GM18499 (cell line): ENCODE data around the gene KRTAP10-9.
"Not testable (repeated sequence)": the region's sequence is repeated elsewhere in the genome, so short reads cannot be mapped to it uniquely, and the experiment has no call there.

Experiments used
- ATAC-seq: cut with Tn5 transposase; IDR thresholded peaks from one replicate; pipeline ENCODE4 v1.9.1; 2021; ENCODE audit warnings: moderate number of reproducible peaks; ENCODE audit not compliant: insufficient read depth, unreplicated experiment

KRTAP10-9 gene

GRCh38 chr21:44613386-44614155 is 13.3 kb upstream of the KRTAP10-9 start:
- ATAC-seq, result no peak

- no peak for ATAC-seq
Observed at GRCh38 chr21:44614161-44614631, 12.7 kb upstream of the KRTAP10-9 start.

- no peak for ATAC-seq
Observed at GRCh38 chr21:44614961-44615391, 11.9 kb upstream of the KRTAP10-9 start.

- no peak for ATAC-seq
Observed at GRCh38 chr21:44615466-44615865, 11.4 kb upstream of the KRTAP10-9 start.

- no peak for ATAC-seq
Observed at GRCh38 chr21:44615911-44616590, 10.8 kb upstream of the KRTAP10-9 start.

- ATAC-seq, result no peak
Observed at GRCh38 chr21:44616591-44616926, 10.3 kb upstream of the KRTAP10-9 start.

GRCh38 chr21:44617071-44617501 is 9.8 kb upstream of the KRTAP10-9 start:
- no peak for ATAC-seq

- no peak for ATAC-seq
Observed at GRCh38 chr21:44618504-44618903, 8.4 kb upstream of the KRTAP10-9 start.

- no peak for ATAC-seq
Observed at GRCh38 chr21:44618909-44619308, 8.0 kb upstream of the KRTAP10-9 start.

- no peak for ATAC-seq
Observed at GRCh38 chr21:44619886-44620285, 7.0 kb upstream of the KRTAP10-9 start.

- no peak for ATAC-seq
Observed at GRCh38 chr21:44623575-44623974, 3.3 kb upstream of the KRTAP10-9 start.

- no peak for ATAC-seq
Observed at GRCh38 chr21:44625756-44626155, 1.1 kb upstream of the KRTAP10-9 start.

- no peak for ATAC-seq
Observed at GRCh38 chr21:44626262-44626661, 631 bp upstream of the KRTAP10-9 start.

GRCh38 chr21:44627181-44627822 is 409 bp downstream of the KRTAP10-9 start:
- not testable (repeated sequence) for ATAC-seq

GRCh38 chr21:44627831-44628233 is 939 bp downstream of the KRTAP10-9 start:
- not testable (repeated sequence) for ATAC-seq

GRCh38 chr21:44628707-44629391 is 2.0 kb downstream of the KRTAP10-9 start:
- ATAC-seq, result no peak

- no peak for ATAC-seq
Observed at GRCh38 chr21:44630440-44630839, 3.5 kb downstream of the KRTAP10-9 start.

GRCh38 chr21:44632067-44632466 is 5.2 kb downstream of the KRTAP10-9 start:
- no peak for ATAC-seq

GRCh38 chr21:44636209-44637017 is 9.5 kb downstream of the KRTAP10-9 start:
- ATAC-seq, result no peak
